ENCODE results near the gene RPS16. TPM values are rescaled to one million over a fixed set of nuclear protein-coding genes. Genes with fewer than 3 reads are reported as not detected.

The RPS16 gene
- total RNA-seq, 1 donor from 2014 or later: 1,329 TPM

DNA sequence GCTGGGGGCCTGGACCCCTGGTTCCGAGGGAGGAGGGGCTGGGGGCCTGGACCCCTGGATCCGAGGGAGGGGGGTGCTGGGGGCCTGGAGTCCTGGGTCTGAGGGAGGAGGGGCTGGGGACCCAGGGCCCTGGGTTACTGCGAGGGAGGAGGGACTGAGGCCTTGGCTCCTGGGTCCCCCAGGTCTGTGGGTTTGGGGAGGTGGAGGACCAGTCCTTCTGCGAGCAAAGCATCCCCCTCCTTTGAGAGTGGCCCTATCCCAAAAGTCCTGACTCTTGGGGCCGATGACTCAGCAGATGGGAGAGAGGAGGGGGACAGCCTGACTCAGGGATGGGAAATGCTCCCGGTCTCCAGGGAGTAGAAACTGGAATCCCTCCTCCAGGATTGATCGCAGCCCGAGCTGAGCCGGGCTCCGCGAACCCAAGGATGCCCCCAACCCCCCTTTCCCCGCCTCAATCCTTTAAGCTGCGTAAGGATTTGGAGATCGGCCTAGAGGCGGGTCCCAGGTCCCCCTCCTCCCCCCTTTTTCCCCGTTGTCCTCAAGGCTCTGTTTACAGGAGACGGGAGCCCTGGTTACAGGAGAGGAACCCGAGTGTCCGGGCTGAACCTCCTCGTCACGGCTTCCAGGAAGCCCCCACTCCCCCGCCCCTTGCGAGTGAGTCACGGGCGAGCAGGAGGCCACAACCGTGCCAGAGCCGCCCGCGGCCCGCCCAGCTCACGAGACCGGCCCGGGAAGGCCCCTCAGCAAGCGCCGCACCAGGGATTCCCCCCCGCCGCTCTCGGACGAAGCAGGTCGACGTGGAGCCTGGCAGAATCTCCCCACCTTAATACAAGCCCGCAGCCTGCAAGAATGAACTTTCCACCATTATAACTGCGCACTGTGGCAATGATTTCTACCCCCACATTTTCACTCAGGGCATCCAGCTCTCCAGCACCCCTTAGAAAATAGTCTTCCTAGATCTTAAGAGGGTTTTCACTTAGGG, 32.1 kb downstream of the RPS16 start:
- peak; percentile 95 for DNase-seq (ENCODE audit: low read depth)
- Histone ChIP-seq H3K27me3 (ENCODE audit: insufficient read depth, low read length) (no peaks in the 10 kb centered on the region), H3K9ac (ENCODE audit: low read length) (peak overlapping the region; percentile 96), H3K4me1 (ENCODE audit: insufficient read depth, low read length) (peaks cover 47% of the 10 kb centered on the region), H3K36me3 (ENCODE audit: insufficient read depth, low read length) (peaks cover under 1% of the 10 kb centered on the region), H2AFZ (ENCODE audit: low read depth, low read length) (no peak overlapping the region), H3K79me2 (ENCODE audit: insufficient read depth, low read length) (peaks cover 19% of the 10 kb centered on the region), H3K27ac (ENCODE audit: low read depth, low read length) (peak overlapping the region; percentile 97), H3K4me2 (ENCODE audit: low read length) (peak overlapping the region; percentile 94), H3K4me3 (ENCODE audit: insufficient read depth, low read depth, low read length) (peak overlapping the region; percentile 48), H4K20me1 (ENCODE audit: insufficient read depth, low read length) (peaks cover 18% of the 10 kb centered on the region), H3K9me3 (ENCODE audit: insufficient read depth, low read depth, low read length) (no peaks in the 10 kb centered on the region)
- peak overlapping the region; percentile 80 for H3K27ac Mint-ChIP-seq (ENCODE audit: unreplicated experiment)
- H3K36me3 Mint-ChIP-seq (ENCODE audit: low read depth, unreplicated experiment): peaks cover 2% of the 10 kb centered on the region
- TF ChIP-seq EZH2 (IDR thresholded peaks at IDR 0.05; ENCODE audit: insufficient read depth, low read length): no peak
- TF ChIP-seq, protein P1, sequence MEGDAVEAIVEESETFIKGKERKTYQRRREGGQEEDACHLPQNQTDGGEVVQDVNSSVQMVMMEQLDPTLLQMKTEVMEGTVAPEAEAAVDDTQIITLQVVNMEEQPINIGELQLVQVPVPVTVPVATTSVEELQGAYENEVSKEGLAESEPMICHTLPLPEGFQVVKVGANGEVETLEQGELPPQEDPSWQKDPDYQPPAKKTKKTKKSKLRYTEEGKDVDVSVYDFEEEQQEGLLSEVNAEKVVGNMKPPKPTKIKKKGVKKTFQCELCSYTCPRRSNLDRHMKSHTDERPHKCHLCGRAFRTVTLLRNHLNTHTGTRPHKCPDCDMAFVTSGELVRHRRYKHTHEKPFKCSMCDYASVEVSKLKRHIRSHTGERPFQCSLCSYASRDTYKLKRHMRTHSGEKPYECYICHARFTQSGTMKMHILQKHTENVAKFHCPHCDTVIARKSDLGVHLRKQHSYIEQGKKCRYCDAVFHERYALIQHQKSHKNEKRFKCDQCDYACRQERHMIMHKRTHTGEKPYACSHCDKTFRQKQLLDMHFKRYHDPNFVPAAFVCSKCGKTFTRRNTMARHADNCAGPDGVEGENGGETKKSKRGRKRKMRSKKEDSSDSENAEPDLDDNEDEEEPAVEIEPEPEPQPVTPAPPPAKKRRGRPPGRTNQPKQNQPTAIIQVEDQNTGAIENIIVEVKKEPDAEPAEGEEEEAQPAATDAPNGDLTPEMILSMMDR (IDR thresholded peaks at IDR 0.05; ENCODE audit: insufficient read depth, low read depth, low read length): no peak
- peaks cover 21% of the 10 kb centered on the region for H3K4me1 Mint-ChIP-seq (ENCODE audit: low read depth, unreplicated experiment)
- FAIRE-seq: no peak
- no peaks in the 10 kb centered on the region for H3K27me3 Mint-ChIP-seq (ENCODE audit: low read depth, unreplicated experiment)
- peak overlapping the region; percentile 63 for H3K4me3 Mint-ChIP-seq (ENCODE audit: unreplicated experiment)
- no peaks in the 10 kb centered on the region for H3K9me3 Mint-ChIP-seq (ENCODE audit: unreplicated experiment)

DNA sequence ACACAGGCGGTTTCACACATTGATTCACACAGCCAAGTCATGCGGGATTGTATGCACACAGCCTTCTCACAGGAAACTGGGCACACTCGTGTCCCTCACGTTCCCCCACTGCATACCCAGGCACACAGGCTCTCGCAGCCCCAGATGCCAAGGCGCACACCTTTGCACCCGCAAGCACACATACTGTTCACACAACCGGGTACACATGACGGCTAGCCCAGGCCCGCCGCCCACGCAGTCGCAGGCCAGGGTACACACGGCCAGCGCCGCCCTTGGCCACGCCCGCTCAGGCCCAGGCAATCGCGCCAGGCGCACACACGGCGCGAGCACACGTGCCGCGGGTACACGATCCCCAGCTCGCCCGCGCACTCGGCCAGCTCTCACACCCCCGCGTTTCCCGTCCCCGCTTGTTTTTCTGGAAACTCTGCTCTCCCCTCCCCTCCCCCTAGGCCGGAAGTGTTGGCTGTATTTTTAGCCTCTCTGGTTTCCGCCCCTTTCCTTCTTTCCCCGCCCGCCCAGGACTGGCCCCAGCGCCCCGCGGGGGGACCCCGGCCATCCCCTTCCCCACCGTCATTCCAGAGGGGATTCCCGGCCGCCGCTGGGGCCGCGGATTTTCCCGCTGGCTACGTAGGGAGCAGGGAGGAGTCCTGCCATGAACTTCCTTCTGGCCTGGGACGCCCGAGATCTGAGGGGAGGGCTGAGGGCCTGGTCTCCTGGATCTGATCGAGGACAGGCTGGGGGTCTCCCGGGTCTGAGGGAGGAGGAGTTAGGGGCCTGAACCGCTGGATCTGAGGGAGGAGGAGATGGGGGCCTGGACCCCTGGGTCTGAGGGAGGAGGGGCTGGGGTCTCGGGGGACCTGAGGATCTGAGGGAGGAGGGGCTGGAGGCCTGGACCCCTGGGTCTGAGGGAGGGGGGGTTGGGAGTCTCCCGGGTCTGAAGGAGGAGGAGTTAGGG, 33.1 kb downstream of the RPS16 start:
- peaks cover 47% of the 10 kb centered on the region for H3K4me1 ChIP-seq (ENCODE audit: insufficient read depth, low read length)
- peaks cover 26% of the 10 kb centered on the region for H3K4me1 Mint-ChIP-seq (ENCODE audit: low read depth, unreplicated experiment)
- no peak for FAIRE-seq

More for the DNA sequence above, 33.1 kb downstream of the RPS16 start:
- Mint-ChIP-seq H3K27me3 (ENCODE audit: low read depth, unreplicated experiment) (no peaks in the 10 kb centered on the region), H3K4me3 (ENCODE audit: unreplicated experiment) (peak overlapping the region; percentile 76), H3K27ac (ENCODE audit: unreplicated experiment) (peak overlapping the region; percentile 98), H3K9me3 (ENCODE audit: unreplicated experiment) (no peaks in the 10 kb centered on the region), H3K36me3 (ENCODE audit: low read depth, unreplicated experiment) (peaks cover 2% of the 10 kb centered on the region)
- peak overlapping the region; percentile 11 for H2AFZ ChIP-seq (ENCODE audit: low read depth, low read length)
- DNase-seq (ENCODE audit: low read depth): peak; percentile 74
- H3K27me3 ChIP-seq (ENCODE audit: insufficient read depth, low read length): no peaks in the 10 kb centered on the region
- H3K27ac ChIP-seq (ENCODE audit: low read depth, low read length): peak overlapping the region; percentile 97
- peaks cover 9% of the 10 kb centered on the region for H3K79me2 ChIP-seq (ENCODE audit: insufficient read depth, low read length)
- H3K36me3 ChIP-seq (ENCODE audit: insufficient read depth, low read length): no peaks in the 10 kb centered on the region
- TF ChIP-seq, protein P1 (IDR thresholded peaks at IDR 0.05; ENCODE audit: insufficient read depth, low read depth, low read length): no peak
- no peak for TF ChIP-seq EZH2 (IDR thresholded peaks at IDR 0.05; ENCODE audit: insufficient read depth, low read length)
- H3K9me3 ChIP-seq (ENCODE audit: insufficient read depth, low read depth, low read length): no peaks in the 10 kb centered on the region
- peak overlapping the region; percentile 94 for H3K4me2 ChIP-seq (ENCODE audit: low read length)
- peak overlapping the region; percentile 96 for H3K9ac ChIP-seq (ENCODE audit: low read length)
- H3K4me3 ChIP-seq (ENCODE audit: insufficient read depth, low read depth, low read length): peak overlapping the region; percentile 48
- peaks cover 8% of the 10 kb centered on the region for H4K20me1 ChIP-seq (ENCODE audit: insufficient read depth, low read length)
